HG03159 (cell line): ENCODE measurements around the gene PLAGL2.
"Not testable (repeated sequence)": the region's sequence is repeated elsewhere in the genome, so short reads cannot be mapped to it uniquely, and the experiment has no call there.

Experiments
- ATAC-seq: cut with Tn5 transposase; IDR thresholded peaks from one replicate; pipeline ENCODE4 v1.9.1; 2021; ENCODE audit warnings: mild to moderate bottlenecking, moderate library complexity; ENCODE audit not compliant: unreplicated experiment

Gene PLAGL2, protein sequence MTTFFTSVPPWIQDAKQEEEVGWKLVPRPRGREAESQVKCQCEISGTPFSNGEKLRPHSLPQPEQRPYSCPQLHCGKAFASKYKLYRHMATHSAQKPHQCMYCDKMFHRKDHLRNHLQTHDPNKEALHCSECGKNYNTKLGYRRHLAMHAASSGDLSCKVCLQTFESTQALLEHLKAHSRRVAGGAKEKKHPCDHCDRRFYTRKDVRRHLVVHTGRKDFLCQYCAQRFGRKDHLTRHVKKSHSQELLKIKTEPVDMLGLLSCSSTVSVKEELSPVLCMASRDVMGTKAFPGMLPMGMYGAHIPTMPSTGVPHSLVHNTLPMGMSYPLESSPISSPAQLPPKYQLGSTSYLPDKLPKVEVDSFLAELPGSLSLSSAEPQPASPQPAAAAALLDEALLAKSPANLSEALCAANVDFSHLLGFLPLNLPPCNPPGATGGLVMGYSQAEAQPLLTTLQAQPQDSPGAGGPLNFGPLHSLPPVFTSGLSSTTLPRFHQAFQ

DNA sequence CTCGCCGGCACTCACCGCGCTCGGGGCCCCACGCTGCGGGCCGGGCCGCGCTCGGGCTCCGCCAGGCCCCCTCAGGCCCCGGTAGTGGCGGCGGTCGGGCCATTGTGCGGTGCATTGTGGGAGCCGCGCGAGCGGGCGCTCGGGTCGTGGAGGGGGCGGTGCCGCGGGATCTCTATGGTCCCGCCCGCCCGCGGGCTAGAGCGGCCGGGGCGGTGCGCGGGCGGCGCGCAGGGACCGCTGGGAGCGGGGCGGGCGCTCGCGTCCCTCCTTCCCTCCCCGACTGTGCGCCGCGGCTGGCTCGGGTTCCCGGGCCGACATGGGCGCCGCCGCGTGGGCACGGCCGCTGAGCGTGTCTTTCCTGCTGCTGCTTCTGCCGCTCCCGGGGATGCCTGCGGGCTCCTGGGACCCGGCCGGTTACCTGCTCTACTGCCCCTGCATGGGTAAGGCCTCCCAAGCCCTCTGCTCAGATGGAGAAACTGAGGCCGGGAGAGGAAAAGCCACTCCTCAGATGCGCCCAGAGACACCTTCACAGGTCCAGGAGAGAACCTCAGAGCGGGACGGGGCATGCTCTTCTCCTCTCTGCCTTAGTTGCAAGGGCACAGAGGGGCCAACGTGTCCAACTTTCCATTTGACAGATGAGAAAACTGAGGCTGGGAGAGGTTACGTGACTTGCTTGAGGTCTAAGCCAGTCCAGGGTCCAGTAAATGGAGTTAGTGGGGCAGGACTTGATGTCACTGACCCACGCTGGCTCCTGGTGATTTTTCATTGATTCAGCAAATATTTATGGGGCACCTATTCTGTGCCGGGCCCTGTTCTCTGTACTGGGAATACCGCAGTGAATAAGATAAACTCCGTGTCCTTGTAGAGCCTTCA, at the start of gene PLAGL2, which contains the start of gene POFUT1:
PLAGL2 (minus strand) TSS at position 118 of the 873 bp plus-strand sequence. CDS start 5,565 bp downstream, outside the sequence.
POFUT1 (plus strand) TSS at position 255 of the 873 bp plus-strand sequence; CDS start at position 317, 62 bp downstream.
- peak; percentile 87 for ATAC-seq

DNA sequence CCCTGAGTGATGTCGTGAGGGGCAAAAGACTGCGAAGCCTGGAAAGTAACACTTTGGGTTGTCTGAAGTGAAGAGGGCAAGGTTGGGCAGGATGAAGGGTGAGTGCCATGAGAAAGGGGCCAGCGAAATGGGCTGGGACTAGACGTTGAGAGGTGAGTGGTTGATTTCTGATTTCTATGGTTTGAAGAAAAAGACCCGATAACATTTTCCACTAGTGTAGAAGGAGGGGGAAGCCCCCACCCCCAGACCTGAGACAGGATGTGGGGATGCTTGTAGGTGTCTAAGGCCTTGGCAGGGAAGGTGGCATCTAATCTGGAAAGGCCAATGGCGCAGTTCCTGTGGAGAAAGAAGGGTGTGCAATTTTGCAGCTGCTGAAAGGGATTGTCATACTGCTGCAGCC, 44.6 kb upstream of the PLAGL2 start:
- no peak for ATAC-seq

DNA sequence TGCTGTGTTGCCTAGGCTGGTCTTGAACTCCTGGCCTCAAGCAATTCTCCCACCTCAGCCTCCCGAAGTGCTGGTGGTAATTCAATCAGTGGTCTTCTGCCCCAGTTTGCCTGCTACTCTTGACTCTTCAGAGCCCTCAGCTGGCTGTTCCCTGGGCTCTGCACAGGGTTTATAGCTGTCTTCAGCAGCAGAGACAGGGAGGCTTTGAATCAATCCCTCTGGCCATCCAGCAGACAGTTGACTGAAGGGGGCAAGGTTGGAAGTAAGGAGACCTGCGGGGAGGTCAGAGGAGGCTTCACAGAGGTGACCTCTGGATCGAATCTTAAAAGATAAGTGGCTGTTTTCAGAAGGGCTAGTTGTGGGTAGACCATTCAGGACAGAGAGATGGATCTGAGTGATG, 43.9 kb upstream of the PLAGL2 start:
- ATAC-seq = no peak

DNA sequence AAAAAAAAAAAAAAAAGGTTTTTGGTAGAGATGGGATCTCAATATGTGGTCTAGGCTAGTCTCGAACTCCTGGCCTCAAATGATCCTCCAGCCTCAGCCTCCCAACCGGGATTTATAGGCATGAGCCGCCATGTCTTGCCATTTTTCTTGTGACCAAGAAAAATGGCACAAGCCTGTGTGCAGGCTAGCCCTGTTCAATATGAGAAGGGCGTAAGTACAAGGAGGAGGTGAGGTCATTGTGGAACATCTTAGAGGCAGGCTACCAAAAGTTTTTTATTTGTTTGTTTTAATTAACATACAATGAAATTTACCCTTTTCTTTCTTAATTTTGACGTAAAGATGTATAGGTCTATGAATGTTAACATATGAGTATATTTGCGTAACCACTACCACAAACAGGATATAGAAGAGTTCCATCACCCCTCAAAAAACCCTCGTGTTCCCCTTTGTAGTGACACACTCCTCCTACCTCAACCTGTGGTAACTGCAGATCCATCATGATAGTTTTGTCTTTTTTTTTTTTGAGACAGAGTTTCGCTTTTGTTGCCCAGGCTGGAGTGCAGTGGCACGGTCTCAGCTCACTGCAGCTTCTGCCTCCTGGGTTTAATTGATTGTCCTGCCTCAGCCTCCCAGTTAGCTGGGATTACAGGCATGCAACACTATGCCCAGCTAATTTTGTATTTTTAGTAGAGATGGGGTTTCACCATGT, 41.6 kb upstream of the PLAGL2 start:
- ATAC-seq = no peak

DNA sequence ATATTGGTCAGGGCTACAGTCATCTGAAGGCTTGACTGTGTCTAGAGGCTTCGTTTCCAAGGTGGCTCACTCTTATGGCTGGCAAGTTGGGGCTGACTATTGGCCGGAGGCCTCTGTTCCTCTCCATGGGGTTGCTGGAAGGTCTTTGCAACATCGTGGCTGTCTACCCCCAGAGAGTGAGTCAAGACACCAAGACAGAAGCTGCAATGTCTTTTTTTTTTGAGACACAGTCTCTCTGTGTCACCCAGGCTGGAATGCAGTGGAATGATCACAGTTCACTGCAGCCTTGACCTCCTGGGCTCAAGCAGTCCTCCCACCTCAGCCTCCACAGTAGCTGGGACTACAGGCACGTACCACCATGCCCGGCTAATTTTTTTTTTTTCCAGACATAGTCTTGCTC, 40.5 kb upstream of the PLAGL2 start:
- no peak for ATAC-seq

DNA sequence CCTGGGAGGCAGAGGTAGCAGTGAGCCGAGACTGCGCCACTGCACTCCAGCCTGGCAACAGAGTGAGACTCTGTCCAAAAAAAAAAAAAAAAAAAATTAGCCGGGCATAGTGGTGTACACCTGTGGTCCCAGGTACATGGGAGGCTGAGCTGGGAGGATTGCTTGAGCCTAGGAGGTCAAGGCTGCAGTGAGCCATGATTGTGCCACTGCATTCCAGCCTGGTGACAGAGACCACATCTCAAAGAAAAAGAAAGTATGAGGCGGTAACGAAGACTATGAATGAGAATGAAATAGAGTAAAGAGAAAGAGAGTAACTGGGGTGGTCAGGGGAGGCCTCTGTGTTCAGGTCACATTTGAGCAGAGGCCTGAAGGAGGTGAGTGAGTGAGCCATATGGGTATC, 38.7 kb upstream of the PLAGL2 start:
- not testable (repeated sequence) for ATAC-seq

DNA sequence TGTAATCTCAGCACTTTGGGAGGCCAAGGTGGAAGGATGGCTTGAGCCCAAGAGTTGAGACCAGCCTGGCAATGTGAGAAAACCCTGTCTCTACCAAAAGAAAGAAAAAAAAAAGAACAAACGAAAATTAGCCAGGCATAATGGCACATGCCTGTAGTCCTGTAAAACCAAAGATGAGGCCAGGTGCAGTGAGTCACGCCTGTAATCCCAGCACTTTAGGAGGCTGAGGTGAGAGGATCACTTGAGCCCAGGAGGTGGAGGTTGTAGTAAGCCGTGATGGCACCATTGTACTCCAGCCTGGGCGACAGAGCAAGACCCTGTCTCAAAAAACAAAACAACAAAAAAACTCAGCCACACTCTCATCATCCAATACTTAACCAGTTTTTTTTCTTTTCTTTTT, 37.4 kb upstream of the PLAGL2 start:
- ATAC-seq = no peak

DNA sequence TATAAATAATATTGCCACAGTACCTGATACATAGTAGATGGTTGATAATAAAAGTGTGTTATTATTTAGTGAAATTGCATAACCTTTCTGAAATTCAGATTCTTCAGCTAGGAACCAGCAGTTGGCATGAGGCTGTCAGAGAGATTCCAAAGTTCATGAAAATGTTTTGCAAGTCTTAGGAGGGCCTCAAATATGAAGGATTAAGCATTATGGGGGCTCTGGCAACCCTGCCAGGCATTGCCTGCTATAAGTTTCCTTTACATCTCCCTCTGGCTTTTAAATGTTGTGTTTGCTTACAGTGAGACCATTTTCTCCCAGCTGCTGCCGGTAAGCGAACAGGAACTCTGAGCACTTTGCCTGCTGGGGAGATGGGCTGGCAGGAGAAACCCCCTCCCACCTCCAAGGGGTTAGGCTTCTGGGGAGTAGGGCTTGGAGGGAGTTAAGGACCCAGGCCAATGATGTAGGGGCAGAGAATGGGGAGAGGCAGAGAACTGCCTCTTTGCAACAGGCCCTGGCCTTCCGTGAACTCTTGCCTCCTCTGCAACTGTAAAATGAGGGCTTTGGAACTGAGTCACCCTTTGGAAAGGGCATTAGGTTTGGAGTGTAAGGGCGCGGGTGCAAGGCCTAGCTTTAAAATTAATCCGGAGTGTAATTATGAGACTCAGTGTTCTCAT, 36.7 kb upstream of the PLAGL2 start:
- no peak for ATAC-seq

DNA sequence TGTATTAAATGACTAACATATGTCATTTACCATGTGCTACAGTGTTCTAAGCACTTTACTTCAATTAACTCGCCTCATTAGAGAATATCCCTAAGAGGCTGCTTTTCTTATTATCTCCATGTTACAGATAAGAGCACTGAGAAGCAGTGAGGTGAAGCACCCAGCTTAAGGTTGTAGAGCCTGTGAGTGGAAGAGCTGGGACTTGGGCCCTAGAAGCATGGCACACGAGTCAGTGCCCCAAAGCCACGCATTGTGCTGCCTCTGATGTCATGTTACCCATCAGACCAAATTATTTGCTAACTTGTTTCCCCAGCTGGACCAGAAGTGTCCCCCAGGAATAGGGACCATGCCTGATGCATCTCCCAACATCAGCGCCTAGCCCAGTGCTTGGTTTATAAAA, 34.3 kb upstream of the PLAGL2 start:
- ATAC-seq = no peak

DNA sequence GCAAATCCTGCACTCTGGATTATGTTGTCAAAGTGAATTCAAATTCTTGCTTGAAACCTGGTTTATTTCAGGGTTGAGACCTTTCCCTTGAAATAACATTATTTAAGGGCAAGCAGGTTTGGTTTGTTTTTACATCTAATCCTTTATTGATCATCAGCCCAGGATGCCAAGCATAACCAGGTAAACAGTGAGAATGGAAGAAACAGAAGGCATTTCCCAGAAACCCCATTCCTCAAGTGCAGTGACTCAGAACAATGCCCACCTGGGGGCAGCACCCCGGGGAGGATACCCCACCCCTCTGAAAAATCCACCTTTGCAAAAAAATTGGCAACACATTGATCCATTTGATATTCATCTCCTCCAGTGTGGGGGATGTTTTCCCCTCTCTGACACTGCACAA, 32.7 kb upstream of the PLAGL2 start:
- ATAC-seq = no peak

DNA sequence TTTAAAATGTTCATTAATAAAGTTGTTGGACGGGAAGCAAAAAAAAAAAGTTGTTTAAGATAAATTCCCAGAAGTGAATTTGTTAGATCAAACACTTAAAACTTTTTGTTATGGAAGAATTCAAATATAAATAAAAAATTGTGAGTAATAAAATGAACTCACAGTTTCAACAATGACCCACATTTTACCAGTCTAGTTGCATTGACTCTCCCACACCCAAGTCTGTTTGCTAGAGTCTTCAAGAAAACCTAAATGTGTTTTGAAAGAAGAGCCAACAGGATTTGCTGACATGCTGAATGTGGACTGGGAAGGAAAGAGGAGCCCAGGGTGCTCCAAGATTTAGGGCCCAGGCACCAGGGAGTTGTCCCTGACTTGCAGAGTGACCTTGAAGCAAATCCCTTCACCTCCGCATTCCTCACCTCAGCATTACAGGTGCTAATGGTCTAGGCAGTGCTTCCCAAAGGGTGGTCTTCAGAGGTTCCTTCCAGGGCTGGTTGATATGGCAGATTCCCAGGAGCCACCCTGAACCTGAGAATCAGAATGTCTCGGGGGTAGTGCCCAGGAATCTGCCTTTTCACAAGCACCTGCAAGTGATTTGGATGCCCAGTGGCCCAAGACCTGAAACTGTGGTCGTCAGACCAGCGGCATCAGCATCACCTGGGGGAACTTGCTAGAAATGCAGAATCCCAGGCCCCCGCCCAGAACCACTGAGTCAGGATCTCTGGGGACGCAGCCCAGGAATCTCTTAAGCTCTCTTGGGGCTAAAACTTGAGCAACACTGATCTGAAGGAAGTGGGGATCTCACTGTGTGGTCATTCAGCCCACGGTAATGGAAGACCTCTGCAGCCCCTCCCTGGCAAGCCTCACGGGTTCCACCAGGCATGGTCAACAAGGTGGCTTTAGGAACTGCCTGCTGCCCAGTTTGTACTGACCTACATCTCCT, 31.2 kb upstream of the PLAGL2 start:
- no peak for ATAC-seq

DNA sequence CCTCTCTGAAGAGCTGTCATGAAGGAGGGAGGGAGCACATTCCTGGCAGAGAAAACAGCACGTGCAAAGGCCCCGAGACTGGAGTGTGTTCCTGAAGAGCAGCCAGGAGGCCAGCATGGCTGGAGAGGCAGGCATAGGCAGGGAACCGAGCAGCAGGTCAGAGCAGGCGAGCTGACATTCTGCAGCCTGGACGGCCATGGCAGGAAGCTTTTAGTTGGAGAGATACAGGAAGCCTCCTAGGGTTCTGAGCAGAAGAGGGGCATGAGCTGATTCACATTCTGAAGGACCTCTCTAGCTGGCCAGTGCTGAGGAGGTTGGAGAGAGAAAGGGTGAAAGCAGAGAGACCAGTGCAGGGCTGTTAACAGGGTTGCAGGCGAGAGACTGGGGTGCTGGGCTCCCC, 29.9 kb upstream of the PLAGL2 start:
- no peak for ATAC-seq

DNA sequence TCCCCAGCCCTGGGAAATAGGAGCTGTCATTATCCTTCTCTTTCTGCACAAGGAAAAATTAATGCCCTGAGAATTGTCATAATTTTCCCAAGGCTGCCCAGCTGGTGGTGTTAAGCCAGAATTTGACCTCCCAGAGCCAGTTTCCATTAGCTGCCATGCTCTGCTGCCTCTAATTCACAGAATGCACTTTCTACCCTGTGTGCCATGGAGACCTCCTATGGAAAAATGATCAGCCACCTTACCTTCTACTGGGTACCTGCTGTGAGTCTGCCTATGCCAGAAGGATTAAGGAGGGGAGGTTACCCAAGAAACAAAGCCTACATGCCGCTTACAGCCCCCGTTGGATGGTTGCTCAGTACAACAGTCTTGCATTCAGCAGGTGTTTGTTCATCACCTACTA, 29.3 kb upstream of the PLAGL2 start:
- no peak for ATAC-seq

DNA sequence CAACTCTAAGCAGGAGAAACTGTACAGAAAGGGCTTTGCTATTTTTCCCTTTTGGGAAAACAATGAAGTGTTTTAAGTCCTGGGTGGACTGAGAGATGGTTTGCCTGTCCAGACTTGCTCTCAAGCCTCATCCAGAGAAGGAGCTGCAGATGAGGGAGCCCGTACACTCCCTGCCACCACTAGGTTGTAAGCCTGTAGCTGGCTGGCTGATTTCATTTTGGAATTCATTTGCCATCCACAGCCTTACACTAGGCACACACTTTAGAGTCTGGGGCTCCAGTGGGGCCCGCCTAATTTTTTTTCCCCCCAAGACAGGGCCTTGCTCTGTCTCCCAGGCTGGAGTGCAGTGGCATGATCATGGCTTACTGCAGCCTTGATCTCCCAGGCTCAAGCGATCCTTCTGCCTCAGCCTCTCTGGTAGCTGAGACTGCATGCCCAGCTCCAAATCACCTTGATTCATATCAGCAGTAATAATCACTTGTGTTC, 28.5 kb upstream of the PLAGL2 start:
- ATAC-seq = no peak

DNA sequence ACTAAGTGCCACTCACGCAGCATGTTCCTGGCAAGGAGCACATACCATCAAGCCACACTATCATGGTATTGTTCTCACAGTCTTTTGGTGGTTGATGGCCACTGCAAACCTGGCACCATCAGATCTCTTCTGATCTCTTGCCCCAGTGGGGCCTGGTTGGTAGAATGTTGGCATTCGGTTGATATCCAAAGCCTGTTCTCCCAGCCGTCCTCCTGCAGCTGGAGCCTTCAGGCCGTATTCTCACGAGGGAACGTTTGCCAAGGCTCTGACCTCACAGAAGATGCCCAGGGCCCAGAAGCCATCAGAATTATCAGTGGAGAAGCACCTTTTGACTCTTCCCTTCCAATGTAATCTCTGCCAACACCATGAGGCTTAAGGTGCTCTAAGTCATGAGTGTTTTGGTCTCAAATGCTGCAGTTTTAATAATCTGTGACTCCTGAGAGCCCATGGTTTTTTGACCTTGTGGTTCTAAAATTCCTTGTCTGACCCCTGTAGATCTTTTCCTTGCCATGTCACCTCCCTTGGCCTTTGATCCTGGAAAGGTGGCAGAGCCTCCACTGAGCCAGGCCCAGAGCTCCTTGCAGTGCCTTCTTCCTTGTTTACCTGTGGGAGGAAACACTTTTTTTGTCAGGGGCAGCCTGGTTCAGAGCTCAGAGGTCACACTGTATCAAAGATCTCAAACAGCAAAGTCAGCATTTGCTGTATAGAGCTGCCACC, 27.9 kb upstream of the PLAGL2 start:
- ATAC-seq = no peak

DNA sequence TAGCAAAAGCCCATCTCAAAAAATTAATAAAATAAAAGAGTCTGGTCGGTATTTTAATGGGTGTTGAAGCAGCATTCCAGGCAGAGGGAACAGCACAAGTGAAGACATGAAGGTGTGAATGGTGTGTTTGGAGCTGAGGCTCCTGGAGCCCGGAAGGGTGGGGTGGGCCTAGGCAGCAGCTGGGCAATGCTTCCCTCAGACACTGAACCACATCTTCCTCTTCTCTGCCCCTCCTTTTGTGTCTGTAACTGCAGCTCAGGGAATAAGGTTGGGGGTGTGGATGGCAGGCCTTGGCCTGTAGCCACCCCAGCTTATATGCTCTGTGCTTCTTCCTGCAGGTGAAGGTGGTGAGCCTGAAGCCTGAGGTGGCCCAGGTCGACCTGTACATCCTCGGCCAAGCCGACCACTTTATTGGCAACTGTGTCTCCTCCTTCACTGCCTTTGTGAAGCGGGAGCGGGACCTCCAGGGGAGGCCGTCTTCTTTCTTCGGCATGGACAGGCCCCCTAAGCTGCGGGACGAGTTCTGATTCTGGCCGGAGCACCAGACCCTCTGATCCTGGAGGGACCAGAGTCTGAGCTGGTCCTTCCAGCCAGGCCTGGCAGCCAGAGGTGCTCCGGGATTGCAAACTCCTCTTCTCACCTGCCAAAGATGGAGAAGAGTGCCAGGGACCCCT, 26.7 kb upstream of the PLAGL2 start:
- no peak for ATAC-seq

DNA sequence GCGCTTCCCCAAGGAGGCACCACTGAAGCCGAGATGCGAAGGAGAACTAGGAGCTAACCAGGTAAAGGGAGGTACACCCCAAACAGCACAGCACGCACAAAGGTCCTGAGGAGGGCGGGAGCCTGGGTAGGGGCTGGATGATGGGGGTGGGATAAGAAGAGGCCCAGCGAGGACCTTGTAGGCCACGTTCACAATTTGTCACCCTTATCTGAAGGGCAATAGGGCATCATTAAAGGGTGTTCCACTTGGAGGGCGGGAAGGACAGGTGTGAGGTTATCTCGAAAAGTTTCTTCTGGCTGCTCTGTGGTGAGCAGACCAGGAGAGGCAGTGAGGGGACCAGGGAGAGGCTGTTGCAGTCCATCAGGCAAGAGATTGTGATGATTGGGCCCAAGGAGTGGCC, 25.7 kb upstream of the PLAGL2 start:
- ATAC-seq = no peak

DNA sequence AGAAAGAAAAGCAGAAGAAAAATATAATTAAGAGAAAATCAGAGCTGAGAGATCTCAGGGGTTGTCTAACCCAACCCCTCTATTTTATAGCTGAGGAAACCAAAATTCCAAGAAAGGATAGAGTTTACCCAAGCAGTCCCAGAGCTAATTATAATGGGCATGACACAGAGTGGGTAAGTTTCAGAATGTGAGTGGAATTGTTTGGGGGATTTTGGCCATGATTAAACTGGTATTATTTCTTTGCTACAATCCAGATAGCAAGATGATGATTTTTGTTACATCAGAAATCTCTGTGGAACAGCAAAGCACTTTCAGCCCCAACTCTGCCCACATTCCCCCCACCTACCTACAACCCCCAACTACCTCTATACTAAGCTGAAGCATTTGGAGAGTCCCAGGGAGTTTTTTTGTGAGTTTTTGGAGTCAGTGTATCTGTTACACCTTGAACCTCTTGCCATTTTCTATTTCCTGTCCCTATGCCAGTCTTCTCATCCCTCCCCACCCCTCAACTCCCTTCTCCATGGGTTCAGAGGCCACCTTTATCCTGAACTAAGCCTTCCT, 24.9 kb upstream of the PLAGL2 start:
- ATAC-seq = no peak
